Spleen (tissue), 7 donors: ENCODE data around the gene SLC26A1.

Source experiments
- CTCF ChIP-seq, 11 experiments: fragments of 200-600 bp in 7 of 11; fragments of 450-650 bp in 4 of 11; sonication (generic) in 4 of 11; IDR thresholded peaks in 8 of 11; conservative IDR thresholded peaks in 3 of 11; 1 replicate in 7 of 11; 2 replicates in 4 of 11; pipeline versions ENCODE4 v1.4.0 to v1.8.0; 2016 to 2021; ENCODE audit warnings: antibody characterized with exemption in 11 of 11, inconsistent platforms in 4 of 11, mild to moderate bottlenecking in 1 of 11
- POLR2A ChIP-seq, 3 donors: fragments of 450-650 bp; IDR thresholded peaks; one replicate each; pipeline ENCODE4 v1.5.1; 2017; ENCODE audit warnings: antibody characterized with exemption in 3 of 3, mild to moderate bottlenecking in 1 of 3
- POLR2AphosphoS5 ChIP-seq, 3 donors: sonication (generic); formaldehyde crosslinking; IDR thresholded peaks; one replicate each; pipeline ENCODE4 v1.5.1; 2017; ENCODE audit warnings: antibody characterized with exemption in 3 of 3
- donor health status: DM: no; HTN: no; CAD: no; lungs with moderate emphysema.
- donor health status: DM: no; HTN: no; CAD: no.
- donor health status: DM: no; HTN: no; CAD: no.

DNA sequence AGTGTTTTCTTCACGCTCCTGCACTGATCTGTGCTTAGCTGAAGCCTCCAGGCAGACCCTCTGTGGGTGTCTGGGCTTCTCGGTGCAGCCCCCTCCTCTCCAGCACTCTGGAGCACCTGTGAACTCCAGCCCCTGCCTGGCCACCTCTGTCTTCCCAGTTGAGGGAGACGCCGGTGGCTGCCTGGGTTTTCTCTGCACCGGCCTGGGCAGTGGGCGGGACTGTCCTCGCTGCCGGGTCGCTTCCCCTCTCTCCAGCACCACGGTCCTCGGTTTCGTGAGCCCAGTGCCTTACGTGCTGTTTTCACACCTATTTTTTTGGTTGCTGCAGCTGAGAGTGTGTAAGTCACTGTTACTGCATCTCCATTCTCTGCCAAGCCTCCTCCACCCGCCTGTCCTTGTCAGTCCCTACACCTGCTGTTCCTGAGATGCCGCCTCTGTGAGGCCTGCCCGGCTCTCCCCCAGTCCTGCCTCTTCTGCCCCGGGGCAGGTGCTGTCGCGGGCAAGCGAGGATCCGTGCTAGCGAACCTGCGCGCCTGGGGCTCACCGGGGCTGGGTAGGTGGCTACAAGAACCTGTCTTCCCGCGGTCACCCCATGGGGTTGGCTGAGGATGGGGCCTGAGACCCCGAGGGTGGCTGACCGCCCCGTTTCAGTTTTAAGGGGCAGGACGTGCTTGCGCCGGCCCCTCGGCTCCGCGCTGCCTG lies 15.8 kb upstream of the SLC26A1 start:
- TF ChIP-seq CTCF (IDR thresholded peaks at IDR 0.05 in 8 of 11, conservative IDR thresholded peaks at IDR 0.05 in 3 of 11) (no peak), POLR2A (IDR thresholded peaks at IDR 0.05) (no peak), POLR2AphosphoS5 (IDR thresholded peaks at IDR 0.05) (peak in 1 of 3 donors; percentile 37)
